OCI-LY3 (cell line): ENCODE results near the gene RPS23.
"Not testable (repeated sequence)": the region's sequence is repeated elsewhere in the genome, so short reads cannot be mapped to it uniquely, and the experiment has no call there.

Experiments used
- H2AFZ ChIP-seq: fragments of 200-600, 300-600 bp; shearing (Covaris generic); 2 replicates; pipeline ENCODE4 v1.6.0; 2014; ENCODE audit warnings: antibody characterized with exemption, low read depth, low read length
- H3K27ac ChIP-seq: fragments of 200-600, 300-600 bp; sonication (generic); 2 replicates; pipeline ENCODE4 v1.5.1; 2014; ENCODE audit warnings: mild to moderate bottlenecking, low read length, moderate library complexity, mixed read lengths
- H3K27me3 ChIP-seq: fragments of 200-600, 300-600 bp; sonication (generic); 2 replicates; pipeline ENCODE4 v1.6.1; 2014; ENCODE audit warnings: low read depth, low read length, mixed read lengths
- H3K36me3 ChIP-seq: fragments of 200-600, 300-600 bp; sonication (generic); replicated peaks from 2 replicates; pipeline ENCODE3; 2014; ENCODE audit warnings: low read depth, low read length, mixed read lengths
- H3K4me1 ChIP-seq: fragments of 300-600, 200-600 bp; sonication (generic); 2 replicates; pipeline ENCODE4 v1.6.1; 2014; ENCODE audit warnings: low read length, mixed read lengths
- H3K4me2 ChIP-seq: fragments of 200-600, 300-600 bp; sonication (generic); 2 replicates; pipeline ENCODE4 v1.6.1; 2014; ENCODE audit warnings: low read length, mixed read lengths
- H3K4me3 ChIP-seq: fragments of 300-600, 200-600 bp; sonication (generic); 2 replicates; pipeline ENCODE4 v1.5.1; 2014; ENCODE audit warnings: antibody characterized with exemption, mild to moderate bottlenecking, low read length, moderate library complexity
- H3K79me2 ChIP-seq: fragments of 300-600, 200-600 bp; shearing (Covaris generic); 2 replicates; pipeline ENCODE4 v1.6.1; 2014; ENCODE audit warnings: mild to moderate bottlenecking, low read length, mixed read lengths
- H3K9ac ChIP-seq: fragments of 300-600, 200-600 bp; shearing (Covaris generic); 2 replicates; pipeline ENCODE4 v1.6.0; 2014; ENCODE audit warnings: mild to moderate bottlenecking, low read length, moderate library complexity
- H3K9me3 ChIP-seq: fragments of 200-600, 300-600 bp; shearing (Covaris generic); 2 replicates; pipeline ENCODE4 v1.6.1; 2014; ENCODE audit warnings: low read length, mixed read lengths; ENCODE audit not compliant: insufficient read depth
- H4K20me1 ChIP-seq: fragments of 200-600, 300-600 bp; sonication (generic); 2 replicates; pipeline ENCODE4 v1.6.1; 2016; ENCODE audit warnings: low read length, mixed read lengths; ENCODE audit not compliant: insufficient read depth
- EZH2phosphoT487 ChIP-seq: fragments of 200-600 bp; shearing (Covaris generic); IDR thresholded peaks from 2 replicates; pipeline ENCODE4 v1.6.1; 2018; ENCODE audit warnings: antibody characterized with exemption, mixed run types, low read depth
- TF ChIP-seq, protein P1 (sequence below): fragments of 200-600, 300-600 bp; sonication (generic); IDR thresholded peaks from 2 replicates; pipeline ENCODE4 v1.5.1; 2014; ENCODE audit warnings: antibody characterized with exemption, low read length, low read depth

The RPS23 gene

GRCh38 chr5:82276800-82277612 is 1.1 kb downstream of the RPS23 start:
- TF ChIP-seq EZH2phosphoT487: no peak
- TF ChIP-seq, protein P1, sequence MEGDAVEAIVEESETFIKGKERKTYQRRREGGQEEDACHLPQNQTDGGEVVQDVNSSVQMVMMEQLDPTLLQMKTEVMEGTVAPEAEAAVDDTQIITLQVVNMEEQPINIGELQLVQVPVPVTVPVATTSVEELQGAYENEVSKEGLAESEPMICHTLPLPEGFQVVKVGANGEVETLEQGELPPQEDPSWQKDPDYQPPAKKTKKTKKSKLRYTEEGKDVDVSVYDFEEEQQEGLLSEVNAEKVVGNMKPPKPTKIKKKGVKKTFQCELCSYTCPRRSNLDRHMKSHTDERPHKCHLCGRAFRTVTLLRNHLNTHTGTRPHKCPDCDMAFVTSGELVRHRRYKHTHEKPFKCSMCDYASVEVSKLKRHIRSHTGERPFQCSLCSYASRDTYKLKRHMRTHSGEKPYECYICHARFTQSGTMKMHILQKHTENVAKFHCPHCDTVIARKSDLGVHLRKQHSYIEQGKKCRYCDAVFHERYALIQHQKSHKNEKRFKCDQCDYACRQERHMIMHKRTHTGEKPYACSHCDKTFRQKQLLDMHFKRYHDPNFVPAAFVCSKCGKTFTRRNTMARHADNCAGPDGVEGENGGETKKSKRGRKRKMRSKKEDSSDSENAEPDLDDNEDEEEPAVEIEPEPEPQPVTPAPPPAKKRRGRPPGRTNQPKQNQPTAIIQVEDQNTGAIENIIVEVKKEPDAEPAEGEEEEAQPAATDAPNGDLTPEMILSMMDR: no peak

GRCh38 chr5:82275216-82275664 is 2.9 kb downstream of the RPS23 start:
- peaks cover 62% of the 10 kb centered on the region for H3K79me2 ChIP-seq
- no peak overlapping the region for H3K9ac ChIP-seq
- H3K4me3 ChIP-seq: no peak overlapping the region
- H3K36me3 ChIP-seq: peaks cover 37% of the 10 kb centered on the region
- H3K27ac ChIP-seq: 0 out of 2 replicates have a peak overlapping the region, but pooled peaks have one; percentile 14
- TF ChIP-seq, protein P1: no peak
- no peak for TF ChIP-seq EZH2phosphoT487
- no peaks in the 10 kb centered on the region for H3K9me3 ChIP-seq
- no peaks in the 10 kb centered on the region for H3K27me3 ChIP-seq
- no peak overlapping the region for H3K4me2 ChIP-seq
- H4K20me1 ChIP-seq: no peaks in the 10 kb centered on the region
- no peak overlapping the region for H2AFZ ChIP-seq
- H3K4me1 ChIP-seq: peaks cover 49% of the 10 kb centered on the region

More at GRCh38 chr5:82276800-82277612, 1.1 kb downstream of the RPS23 start:
- H3K27me3 ChIP-seq: no peaks in the 10 kb centered on the region
- H4K20me1 ChIP-seq: no peaks in the 10 kb centered on the region
- H2AFZ ChIP-seq: no peak overlapping the region
- H3K4me1 ChIP-seq: peaks cover 49% of the 10 kb centered on the region
- H3K36me3 ChIP-seq: peaks cover 37% of the 10 kb centered on the region
- H3K9me3 ChIP-seq: no peaks in the 10 kb centered on the region
- H3K4me3 ChIP-seq: peak overlapping the region; percentile 94
- H3K79me2 ChIP-seq: peaks cover 61% of the 10 kb centered on the region
- peak overlapping the region; percentile 91 for H3K4me2 ChIP-seq
- H3K9ac ChIP-seq: peak overlapping the region; percentile 97
- H3K27ac ChIP-seq: peak overlapping the region; percentile 74

GRCh38 chr5:82274343-82275211 is 3.6 kb downstream of the RPS23 start:
- Histone ChIP-seq H3K9ac (no peak overlapping the region; the same call in 1 of the 2 replicates), H3K79me2 (peaks cover 62% of the 10 kb centered on the region), H3K4me2 (peak overlapping the region; percentile 59), H2AFZ (no peak overlapping the region), H3K27me3 (no peaks in the 10 kb centered on the region), H3K4me3 (no peak overlapping the region), H3K4me1 (peaks cover 46% of the 10 kb centered on the region), H3K36me3 (peaks cover 37% of the 10 kb centered on the region), H3K9me3 (no peaks in the 10 kb centered on the region), H4K20me1 (no peaks in the 10 kb centered on the region), H3K27ac (peak overlapping the region; percentile 89)
- TF ChIP-seq, protein P1: no peak
- no peak for TF ChIP-seq EZH2phosphoT487

DNA sequence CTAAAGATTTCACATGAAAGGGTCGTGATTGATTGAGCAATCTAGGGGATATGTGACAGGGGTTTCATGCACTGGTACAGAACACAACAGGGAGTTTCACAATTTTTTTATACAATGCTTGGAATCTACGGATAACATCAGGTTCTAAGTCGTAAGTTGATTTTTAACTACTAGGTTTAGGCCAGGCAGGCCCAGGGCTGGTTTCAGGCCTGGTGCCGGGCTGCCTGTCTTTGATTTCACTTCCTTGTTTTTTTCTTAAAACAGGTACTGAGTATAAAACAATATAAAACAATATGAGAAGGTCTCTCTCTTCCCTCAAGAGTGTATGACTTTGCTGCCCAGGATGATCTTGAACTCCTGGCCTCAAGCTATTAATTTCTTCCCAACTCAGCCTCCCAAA is 4.7 kb downstream of the RPS23 start:
- not testable (repeated sequence) for H3K9me3 ChIP-seq, H3K27me3 ChIP-seq, H2AFZ ChIP-seq, H4K20me1 ChIP-seq
- peaks cover 58% of the 10 kb centered on the region for H3K79me2 ChIP-seq
- peaks cover 38% of the 10 kb centered on the region for H3K36me3 ChIP-seq
- peak overlapping the region; percentile 89 for H3K27ac ChIP-seq
- peaks cover 43% of the 10 kb centered on the region for H3K4me1 ChIP-seq
- peak overlapping the region; percentile 46; the same call in 1 of the 2 replicates for H3K9ac ChIP-seq
- peak overlapping the region; percentile 35 for H3K4me3 ChIP-seq
- peak overlapping the region; percentile 59 for H3K4me2 ChIP-seq

- H3K4me3 ChIP-seq: peak overlapping the region; percentile 35
- not testable (repeated sequence) for H4K20me1 ChIP-seq, H3K9me3 ChIP-seq, H2AFZ ChIP-seq, H3K27me3 ChIP-seq
- peak overlapping the region; percentile 59 for H3K4me2 ChIP-seq
- H3K36me3 ChIP-seq: peaks cover 42% of the 10 kb centered on the region
- H3K27ac ChIP-seq: peak overlapping the region; percentile 89
- H3K9ac ChIP-seq: peak overlapping the region; percentile 46; the same call in 1 of the 2 replicates
- peaks cover 43% of the 10 kb centered on the region for H3K4me1 ChIP-seq
- peaks cover 52% of the 10 kb centered on the region for H3K79me2 ChIP-seq
Observed at GRCh38 chr5:82272571-82273356, 5.4 kb downstream of the RPS23 start.

DNA sequence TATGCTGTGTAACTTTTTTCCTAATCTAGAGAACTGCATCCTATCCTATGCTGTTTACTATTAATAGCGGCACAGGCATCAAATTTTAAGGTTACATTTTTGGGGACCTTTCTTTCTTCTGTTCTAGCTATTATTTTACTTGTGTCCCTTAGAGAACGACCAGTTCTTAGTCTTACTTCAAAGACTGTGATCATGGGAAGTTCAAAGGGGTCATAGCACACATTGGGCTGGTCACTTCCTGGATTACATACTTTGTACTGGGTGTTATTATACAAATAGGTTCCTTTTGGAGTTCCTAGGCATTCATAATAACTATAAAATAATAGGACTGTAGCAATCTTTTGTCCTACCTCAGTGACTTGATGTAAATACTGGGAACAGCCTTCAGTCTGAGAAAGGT is 8.8 kb downstream of the RPS23 start:
- not testable (repeated sequence) for H3K27me3 ChIP-seq, H3K4me2 ChIP-seq, H3K4me3 ChIP-seq, H3K27ac ChIP-seq, H2AFZ ChIP-seq, H4K20me1 ChIP-seq, H3K9ac ChIP-seq, H3K9me3 ChIP-seq
- Histone ChIP-seq H3K4me1 (peaks cover 21% of the 10 kb centered on the region), H3K79me2 (peaks cover 18% of the 10 kb centered on the region), H3K36me3 (peaks cover 18% of the 10 kb centered on the region)
